GM12872 (cell line): Measurements from ENCODE around the gene EP400.
A peak's percentile ranks its signal among the peaks of the same experiment; 100 is the strongest.

ENCODE experiments used
- TF ChIP-seq, protein P1 (sequence below): IDR thresholded peaks from 3 replicates; pipeline ENCODE4 v1.5.1; 2011; ENCODE audit warnings: low read depth, mild to moderate bottlenecking, low read length, moderate library complexity; ENCODE audit not compliant: insufficient read depth

Gene EP400

DNA sequence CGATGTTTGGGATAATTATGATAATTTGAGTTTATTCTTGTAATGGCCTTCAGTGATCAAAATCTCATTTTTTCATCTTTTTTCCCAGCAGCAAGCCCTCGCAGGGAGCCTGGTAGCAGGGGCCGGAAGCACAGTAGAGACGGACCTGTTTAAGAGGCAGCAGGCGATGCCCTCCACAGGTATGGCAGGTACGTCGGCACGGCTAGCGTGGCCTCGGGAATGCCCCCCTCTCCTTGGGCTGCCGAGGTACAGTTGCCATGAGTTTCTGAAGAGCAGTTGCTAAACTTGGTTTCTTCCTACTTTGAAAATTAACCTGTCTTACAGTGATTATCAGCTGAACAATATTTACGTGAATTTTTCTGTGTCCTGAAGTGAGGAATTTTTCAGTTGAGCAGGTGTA lies 29.9 kb downstream of the EP400 start:
- TF ChIP-seq, protein P1, sequence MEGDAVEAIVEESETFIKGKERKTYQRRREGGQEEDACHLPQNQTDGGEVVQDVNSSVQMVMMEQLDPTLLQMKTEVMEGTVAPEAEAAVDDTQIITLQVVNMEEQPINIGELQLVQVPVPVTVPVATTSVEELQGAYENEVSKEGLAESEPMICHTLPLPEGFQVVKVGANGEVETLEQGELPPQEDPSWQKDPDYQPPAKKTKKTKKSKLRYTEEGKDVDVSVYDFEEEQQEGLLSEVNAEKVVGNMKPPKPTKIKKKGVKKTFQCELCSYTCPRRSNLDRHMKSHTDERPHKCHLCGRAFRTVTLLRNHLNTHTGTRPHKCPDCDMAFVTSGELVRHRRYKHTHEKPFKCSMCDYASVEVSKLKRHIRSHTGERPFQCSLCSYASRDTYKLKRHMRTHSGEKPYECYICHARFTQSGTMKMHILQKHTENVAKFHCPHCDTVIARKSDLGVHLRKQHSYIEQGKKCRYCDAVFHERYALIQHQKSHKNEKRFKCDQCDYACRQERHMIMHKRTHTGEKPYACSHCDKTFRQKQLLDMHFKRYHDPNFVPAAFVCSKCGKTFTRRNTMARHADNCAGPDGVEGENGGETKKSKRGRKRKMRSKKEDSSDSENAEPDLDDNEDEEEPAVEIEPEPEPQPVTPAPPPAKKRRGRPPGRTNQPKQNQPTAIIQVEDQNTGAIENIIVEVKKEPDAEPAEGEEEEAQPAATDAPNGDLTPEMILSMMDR: no peak

DNA sequence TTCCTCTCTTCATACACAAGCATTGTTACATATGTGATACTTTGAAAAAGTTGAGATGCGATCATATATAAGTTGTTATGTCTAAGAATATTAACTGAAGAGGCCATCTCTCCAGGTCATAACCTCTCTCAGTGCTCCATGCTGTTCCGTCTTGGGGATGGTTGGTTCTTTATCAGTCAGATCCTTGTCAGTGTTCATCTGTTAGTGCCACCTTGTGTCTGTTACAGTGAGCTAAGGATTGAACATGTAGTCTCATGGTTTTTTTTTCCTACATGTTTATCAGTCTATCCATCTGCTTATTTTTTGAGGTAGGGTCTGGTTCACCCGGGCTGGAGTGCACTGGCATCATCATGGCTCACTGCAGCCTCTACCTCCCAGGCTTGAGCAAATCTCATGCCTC lies 30.5 kb downstream of the EP400 start:
- TF ChIP-seq, protein P1: 0 out of 3 replicates have a peak, but pooled peaks have one; percentile 4

DNA sequence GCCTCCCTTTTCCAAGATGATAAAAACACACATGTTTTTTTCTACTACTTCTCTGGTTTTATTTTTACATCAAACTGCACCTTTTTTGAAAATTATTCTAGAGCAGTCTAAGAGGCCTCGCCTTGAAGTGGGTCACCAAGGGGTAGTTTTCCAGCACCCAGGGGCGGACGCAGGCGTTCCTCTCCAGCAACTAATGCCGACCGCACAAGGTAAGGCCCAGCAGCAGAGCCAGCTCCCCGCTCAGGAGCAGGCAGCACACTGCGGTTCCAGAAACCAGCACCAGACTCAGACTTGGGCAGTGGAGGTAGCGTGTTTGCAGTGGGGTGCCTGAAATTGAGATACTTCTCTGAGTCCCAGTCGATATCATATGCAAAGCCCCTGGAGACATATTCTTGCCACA lies 31.6 kb downstream of the EP400 start:
- TF ChIP-seq, protein P1: no peak

DNA sequence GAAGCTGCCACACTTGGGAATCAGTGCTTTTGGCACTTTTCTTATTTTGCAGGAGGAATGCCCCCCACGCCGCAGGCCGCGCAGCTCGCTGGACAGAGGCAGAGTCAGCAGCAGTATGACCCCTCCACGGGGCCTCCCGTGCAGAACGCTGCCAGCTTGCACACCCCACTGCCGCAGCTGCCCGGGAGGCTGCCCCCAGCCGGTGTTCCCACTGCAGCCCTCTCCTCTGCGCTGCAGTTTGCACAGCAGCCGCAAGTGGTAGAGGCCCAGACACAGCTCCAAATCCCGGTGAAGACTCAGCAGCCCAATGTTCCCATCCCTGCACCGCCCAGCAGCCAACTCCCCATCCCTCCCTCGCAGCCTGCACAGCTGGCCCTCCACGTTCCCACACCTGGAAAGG lies 32.3 kb downstream of the EP400 start:
- TF ChIP-seq, protein P1: no peak

DNA sequence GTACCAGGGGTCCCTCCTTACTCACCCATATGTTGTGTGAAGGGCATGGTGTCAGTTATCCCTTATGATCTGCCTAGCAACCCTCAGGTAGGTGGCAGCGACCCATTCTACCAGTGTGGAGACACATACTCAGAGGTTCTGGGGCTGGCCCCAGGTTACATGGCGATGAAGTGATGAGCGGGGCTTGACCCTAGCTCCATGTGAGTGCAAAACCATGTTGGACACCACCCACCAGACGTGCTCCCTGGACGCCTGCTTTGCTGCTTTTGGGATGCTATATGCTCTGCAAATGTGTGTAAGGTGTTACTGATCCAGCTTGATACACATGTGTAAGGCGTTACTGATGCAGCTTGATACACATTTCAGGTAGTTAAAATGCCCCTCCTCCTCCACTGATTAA lies 33.3 kb downstream of the EP400 start:
- TF ChIP-seq, protein P1: no peak

DNA sequence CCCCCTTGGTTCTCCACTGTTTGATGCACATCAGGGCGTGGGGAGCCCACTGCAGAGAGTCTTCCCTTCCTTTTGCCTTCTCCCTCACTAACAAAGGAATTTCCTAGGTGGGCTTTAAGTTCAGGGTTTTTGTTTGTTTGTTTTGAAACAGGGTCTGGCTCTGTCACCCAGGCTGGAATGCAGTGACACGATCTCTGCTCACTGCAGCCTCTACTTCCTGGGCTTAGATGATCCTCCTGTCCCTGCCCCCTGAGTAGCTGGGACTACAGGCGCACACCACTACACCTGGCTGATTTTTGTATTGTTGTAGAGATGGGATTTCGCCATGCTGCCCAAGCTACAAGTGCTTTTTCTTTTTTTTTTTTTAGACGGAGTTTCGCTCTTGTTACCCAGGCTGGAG lies 33.8 kb downstream of the EP400 start:
- TF ChIP-seq, protein P1: no peak

DNA sequence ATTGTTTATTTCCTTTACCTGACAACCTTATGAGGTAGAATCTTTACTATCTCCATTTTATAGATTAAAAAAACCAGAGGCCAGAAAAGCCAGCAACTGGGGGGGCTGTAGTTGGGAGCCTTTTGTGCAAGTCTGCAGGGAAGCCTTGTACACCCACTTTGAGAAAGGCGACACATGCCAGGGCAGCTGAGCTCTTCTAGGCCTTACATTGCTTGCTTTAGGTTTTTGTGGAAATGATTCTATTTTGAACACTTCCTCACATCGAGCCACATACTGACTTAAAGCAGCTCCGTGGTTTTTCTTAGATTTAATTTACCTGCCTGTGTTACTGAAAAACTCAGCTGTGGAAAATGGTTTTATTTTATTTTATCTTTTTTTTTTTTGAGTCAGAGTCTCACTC lies 34.6 kb downstream of the EP400 start:
- TF ChIP-seq, protein P1: no peak

DNA sequence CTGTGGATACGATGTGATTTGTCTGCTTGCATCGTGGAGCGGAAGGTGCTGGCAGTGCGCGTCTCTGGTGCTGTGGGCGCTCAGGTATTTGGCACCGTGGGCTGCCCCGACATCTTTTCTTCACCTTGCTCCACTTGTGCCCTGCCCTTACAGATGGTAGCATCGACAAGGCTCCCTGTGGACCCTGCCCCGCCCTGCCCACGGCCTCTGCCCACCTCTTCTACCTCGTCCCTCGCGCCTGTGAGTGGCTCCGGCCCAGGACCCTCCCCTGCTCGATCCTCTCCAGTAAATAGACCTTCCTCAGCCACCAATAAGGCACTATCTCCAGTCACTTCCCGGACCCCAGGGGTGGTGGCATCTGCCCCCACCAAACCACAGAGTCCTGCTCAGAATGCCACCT lies 36.6 kb downstream of the EP400 start:
- TF ChIP-seq, protein P1: no peak
